ENCODE results near the gene DEFB108B.
"Not testable (repeated sequence)": the region's sequence is repeated elsewhere in the genome, so short reads cannot be mapped to it uniquely, and the experiment has no call there.

The DEFB108B gene

DNA sequence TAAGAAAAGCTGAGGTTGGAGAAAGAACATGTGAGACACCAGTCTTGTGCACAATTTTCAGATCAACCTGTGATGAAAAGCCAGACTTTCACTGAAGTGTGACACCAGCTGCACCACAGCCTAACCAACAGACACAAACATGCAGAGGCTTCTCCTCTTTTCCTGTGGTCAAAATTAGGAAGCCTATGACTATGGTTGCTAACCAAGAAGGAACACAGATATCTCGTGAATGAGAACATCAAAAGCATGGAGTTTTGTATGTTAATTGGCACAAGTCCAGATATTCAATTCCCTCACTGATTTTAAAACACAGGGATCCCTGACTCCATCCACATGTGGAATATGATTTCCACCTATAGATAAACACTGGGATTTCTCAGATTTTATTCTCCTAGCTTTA is 11.5 kb upstream of the DEFB108B start:
- DNase-seq = not testable (repeated sequence)

DNA sequence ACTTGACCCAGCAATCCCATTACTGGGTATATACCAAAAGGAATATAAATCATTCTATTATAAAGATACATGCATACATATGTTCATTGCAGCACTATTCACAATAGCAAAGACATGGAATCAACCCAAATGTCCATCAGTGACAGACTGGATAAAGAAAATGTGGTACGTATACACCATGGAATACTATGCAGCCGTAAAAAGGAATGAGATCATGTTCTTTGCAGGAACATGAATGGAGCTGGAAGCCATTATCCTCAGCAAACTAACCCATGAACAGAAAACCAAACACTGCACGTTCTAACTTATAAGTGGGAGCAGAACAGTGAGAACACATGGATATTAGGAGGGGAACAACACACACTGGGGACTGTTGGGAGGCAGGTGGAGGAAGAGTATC is 3.8 kb upstream of the DEFB108B start:
- not testable (repeated sequence) for DNase-seq

DNA sequence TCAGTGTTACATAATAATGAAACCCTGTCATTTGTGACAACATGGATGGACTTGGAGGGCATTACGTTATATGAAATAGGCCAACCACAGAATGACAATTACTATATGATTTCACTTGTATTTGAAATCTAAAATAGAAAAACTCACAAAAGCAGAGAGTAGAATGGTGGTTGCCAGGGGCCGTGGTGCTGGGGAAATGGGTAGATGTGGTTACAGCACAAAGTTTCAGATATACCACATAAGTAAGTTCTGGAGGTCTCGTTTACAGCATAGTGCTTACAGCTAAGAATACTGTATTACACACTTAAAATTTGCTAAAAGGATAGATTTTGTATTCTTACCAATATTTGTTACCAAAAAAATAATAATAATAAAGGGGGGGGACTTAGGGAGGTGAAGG is 3.3 kb upstream of the DEFB108B start:
- not testable (repeated sequence) for DNase-seq

- DNase-seq = not testable (repeated sequence)
Measured at GRCh38 chr11:71842720-71843119, 9.7 kb downstream of the DEFB108B start.

GRCh38 chr11:71843355-71843754 is 10.4 kb downstream of the DEFB108B start:
- DNase-seq = not testable (repeated sequence)

GRCh38 chr11:71843858-71844257 is 10.9 kb downstream of the DEFB108B start:
- DNase-seq = no peak

DNA sequence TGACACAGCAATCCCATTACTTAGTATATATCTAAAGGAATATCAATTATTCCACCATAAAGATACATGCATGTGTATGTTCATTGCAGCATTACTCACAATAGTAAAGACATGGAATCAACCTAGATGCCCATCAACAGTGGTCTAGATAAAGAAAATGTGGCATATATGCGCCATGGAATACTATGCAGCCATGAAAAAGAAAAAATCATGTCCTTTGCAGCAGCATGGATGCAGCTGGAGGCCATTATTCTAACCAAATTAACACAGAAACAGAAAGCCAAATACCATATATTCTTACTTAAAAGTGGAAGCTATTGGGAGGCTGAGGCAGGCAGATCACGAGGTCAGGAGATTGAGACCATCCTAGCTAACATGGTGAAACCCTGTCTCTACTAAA is 20.9 kb downstream of the DEFB108B start:
- DNase-seq = not testable (repeated sequence)

GRCh38 chr11:71855880-71856279 is 22.9 kb downstream of the DEFB108B start:
- DNase-seq = not testable (repeated sequence)

DNA sequence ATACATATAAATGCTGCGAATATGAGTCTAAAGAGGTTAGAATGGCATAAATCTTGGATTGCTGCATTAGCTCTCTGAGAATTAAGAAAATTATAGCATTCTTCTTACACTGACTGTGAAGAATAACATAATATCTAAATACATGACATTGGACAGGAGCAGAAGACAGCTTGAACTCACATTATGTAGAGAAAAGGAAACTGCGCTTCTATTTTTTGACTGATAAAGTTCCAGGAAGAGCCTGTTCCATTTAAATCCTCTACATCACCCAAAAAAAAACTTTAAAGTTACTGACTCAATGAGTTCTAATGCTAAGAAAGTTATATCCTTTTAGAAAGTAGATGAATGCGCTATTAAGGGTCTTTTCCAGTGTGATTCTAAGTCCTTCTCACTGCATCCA is 27.8 kb downstream of the DEFB108B start:
- DNase-seq = not testable (repeated sequence)

DNA sequence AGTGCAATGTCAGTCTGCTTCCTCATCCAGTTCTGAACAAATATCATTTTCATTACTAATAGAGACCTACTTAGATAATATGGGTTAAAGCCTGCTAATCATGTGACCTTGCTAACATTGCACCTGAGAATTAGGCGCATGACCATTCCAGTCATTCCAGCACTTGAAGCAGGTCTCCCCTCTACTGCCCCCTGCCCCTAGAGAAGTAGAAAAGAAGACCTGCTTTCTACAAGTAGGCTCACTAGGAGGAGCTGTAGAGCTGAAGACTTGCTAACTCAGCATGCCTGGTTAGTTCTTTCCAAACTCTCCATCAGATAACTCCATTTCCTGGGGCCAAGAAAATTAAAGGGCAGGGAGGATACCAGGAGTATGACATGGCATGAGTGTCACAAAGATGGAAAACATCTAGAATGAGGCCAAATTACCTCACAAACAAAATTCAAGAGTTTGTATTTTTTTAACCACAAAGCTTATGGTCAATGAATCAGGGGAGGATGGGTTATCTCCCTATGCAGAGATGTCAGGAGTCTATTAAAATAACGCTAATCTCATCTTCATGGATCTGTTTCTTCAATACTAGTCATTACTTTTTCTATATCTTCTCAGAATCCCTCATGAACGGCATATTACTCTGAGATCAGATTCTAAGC is 31.1 kb downstream of the DEFB108B start:
- DNase-seq = not testable (repeated sequence)

GRCh38 chr11:71867209-71867608 is 34.2 kb downstream of the DEFB108B start:
- not testable (repeated sequence) for DNase-seq

DNA sequence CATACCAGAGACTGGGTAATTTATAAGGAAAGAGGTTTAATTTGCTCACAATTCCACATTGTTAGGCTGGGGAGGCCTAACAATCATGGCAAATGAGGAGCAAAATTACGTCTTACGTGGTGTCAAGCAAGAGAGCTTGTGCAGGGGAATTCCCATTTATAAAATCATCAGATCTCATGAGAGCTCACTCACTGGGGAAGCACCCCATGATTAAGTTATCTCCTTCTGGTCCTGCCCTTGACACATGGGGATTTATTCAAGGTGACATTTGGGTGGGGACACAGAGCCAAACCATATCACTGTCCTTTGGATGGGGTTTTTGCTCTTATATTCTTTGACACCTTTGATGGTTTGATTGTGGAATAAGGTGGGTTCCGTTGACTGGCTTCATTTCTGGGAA is 36.9 kb downstream of the DEFB108B start:
- DNase-seq = not testable (repeated sequence)

DNA sequence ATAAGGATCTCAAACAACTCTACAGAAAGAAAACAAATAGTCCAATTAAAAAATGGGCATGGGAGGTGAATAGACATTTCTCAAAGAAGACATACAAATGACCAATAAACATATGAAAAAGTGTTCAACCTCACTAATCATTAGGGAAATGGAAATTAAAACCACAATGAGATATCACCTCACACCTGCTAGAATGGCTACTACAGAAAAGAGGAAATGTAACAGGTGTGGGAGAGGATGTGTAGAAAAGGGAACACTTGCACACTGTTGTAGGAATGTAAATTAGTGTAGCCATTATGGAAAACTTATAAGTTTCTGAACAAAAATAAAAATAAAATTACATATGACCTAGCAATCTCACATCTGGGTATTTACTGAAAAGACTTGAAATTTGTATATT is 37.7 kb downstream of the DEFB108B start:
- DNase-seq = not testable (repeated sequence)

DNA sequence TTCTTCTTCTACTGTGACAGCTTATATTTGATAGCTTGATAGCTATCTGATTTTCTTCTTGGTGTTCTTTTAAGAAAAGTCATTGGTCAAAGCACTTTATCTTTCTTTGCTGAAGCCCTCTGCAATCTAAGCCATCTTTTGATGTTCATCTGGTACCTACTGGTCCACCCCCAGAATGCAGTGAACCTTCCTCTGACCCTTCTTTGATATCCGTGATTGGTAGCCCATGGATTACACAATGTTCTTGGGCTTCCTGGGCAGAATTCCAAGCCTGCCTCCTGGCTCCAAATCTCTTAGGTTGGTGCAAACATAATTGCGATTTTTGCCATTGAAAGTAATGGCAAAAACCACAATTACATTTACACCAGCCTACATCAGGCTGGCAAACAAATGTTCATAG is 43.3 kb downstream of the DEFB108B start:
- not testable (repeated sequence) for DNase-seq

DNA sequence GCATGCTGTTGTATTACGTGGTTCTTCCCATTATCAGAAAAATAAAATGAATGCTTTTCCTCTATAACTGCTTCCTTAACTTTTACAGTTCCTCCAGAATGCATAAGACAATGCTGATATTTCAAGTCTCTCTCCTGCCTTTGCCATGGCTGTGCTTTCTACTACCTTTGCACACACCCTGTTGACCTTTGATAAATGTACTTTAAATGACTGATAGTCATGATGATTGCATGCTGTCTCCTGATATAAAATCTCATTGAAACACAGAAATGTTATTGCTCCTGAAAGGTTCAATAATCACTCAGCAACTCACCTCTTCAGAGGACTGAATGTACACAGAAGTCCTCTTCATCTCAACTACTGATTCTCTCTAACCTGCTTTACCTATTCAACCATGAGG is 45.1 kb downstream of the DEFB108B start, which contains the start of gene DEFB131B:
DEFB131B (plus strand) TSS at position 395 of the 400 bp plus-strand sequence; CDS start at position 395, 0 bp downstream.
- not testable (repeated sequence) for DNase-seq

GRCh38 chr11:71885806-71886205 is 52.8 kb downstream of the DEFB108B start:
- DNase-seq = not testable (repeated sequence)
